Loucy (cell line): ENCODE data around the gene PCDHGB4.
A peak's percentile ranks its signal among the peaks of the same experiment; 100 is the strongest.

Experiments
- H2AFZ ChIP-seq: fragments of 200-600 bp; sonication (generic); 2 replicates; pipeline ENCODE4 v1.6.0; 2016; ENCODE audit warnings: antibody characterized with exemption, mild to moderate bottlenecking, low read length, moderate library complexity
- H3F3A ChIP-seq: fragments of 200-600 bp; 2 replicates; pipeline ENCODE4 v1.6.0; 2016; ENCODE audit warnings: antibody characterized with exemption, low read depth, mild to moderate bottlenecking
- H3K27me3 ChIP-seq: fragments of 200-600 bp; sonication (generic); 2 replicates; pipeline ENCODE4 v1.6.1; 2014; ENCODE audit warnings: low read length, mild to moderate bottlenecking; ENCODE audit not compliant: insufficient read depth, poor library complexity, severe bottlenecking
- H3K36me3 ChIP-seq: fragments of 200-600 bp; sonication (generic); 2 replicates; pipeline ENCODE4 v1.6.1; 2016; ENCODE audit warnings: low read length; ENCODE audit not compliant: insufficient read depth
- H3K4me1 ChIP-seq: fragments of 200-600 bp; sonication (generic); 2 replicates; pipeline ENCODE4 v1.5.1; 2014; ENCODE audit warnings: low read length, mild to moderate bottlenecking; ENCODE audit not compliant: insufficient read depth, poor library complexity, severe bottlenecking
- H3K4me2 ChIP-seq: fragments of 200-600 bp; sonication (generic); 2 replicates; pipeline ENCODE4 v1.6.0; 2014; ENCODE audit warnings: antibody characterized with exemption, low read length, low read depth, mild to moderate bottlenecking; ENCODE audit not compliant: poor library complexity, severe bottlenecking
- H3K4me3 ChIP-seq: fragments of 200-600 bp; sonication (generic); 2 replicates; pipeline ENCODE4 v1.5.1; 2014; ENCODE audit warnings: low read length, mild to moderate bottlenecking, mixed read lengths; ENCODE audit not compliant: poor library complexity, severe bottlenecking
- H3K79me2 ChIP-seq: fragments of 200-600 bp; sonication (generic); 2 replicates; pipeline ENCODE4 v1.6.1; 2014; ENCODE audit warnings: low read length; ENCODE audit not compliant: insufficient read depth
- H3K9ac ChIP-seq: fragments of 200-600 bp; sonication (generic); 2 replicates; pipeline ENCODE4 v1.6.0; 2014; ENCODE audit warnings: mild to moderate bottlenecking, low read depth, low read length, moderate library complexity; ENCODE audit not compliant: poor library complexity, severe bottlenecking
- H3K9me2 ChIP-seq: fragments of 200-600 bp; sonication (generic); replicated peaks from 2 replicates; pipeline ENCODE4 v1.6.1; 2016; ENCODE audit warnings: low read depth, low read length, mixed read lengths
- H3K9me3 ChIP-seq: fragments of 200-600 bp; sonication (generic); 2 replicates; pipeline ENCODE4 v1.6.1; 2014; ENCODE audit warnings: mild to moderate bottlenecking, antibody characterized with exemption, low read length, low read depth; ENCODE audit not compliant: insufficient read depth
- H4K20me1 ChIP-seq: fragments of 200-600 bp; sonication (generic); 2 replicates; pipeline ENCODE4 v1.6.0; 2014; ENCODE audit warnings: antibody characterized with exemption, low read length, mild to moderate bottlenecking; ENCODE audit not compliant: insufficient read depth, poor library complexity, severe bottlenecking
- CTCF ChIP-seq: fragments of 200-600 bp; sonication (generic); conservative IDR thresholded peaks from 2 replicates; pipeline ENCODE4 v1.5.1; 2014; ENCODE audit warnings: mild to moderate bottlenecking, antibody characterized with exemption, low read length
- EZH2phosphoT487 ChIP-seq: fragments of 200-600 bp; IDR thresholded peaks from 2 replicates; pipeline ENCODE4 v1.6.1; 2018; ENCODE audit warnings: antibody characterized with exemption, mild to moderate bottlenecking, moderate library complexity, borderline replicate concordance

The PCDHGB4 gene

GRCh38 chr5:141349917-141350619, 37.4 kb upstream of the PCDHGB4 start, which contains the start of gene PCDHGB1:
PCDHGB1 (plus strand) TSS chr5:141350099; CDS start chr5:141350261, 162 bp downstream.
- Histone ChIP-seq H3K4me2 (no peak within 1 kb of the TSS), H3K9me2 (no peaks in the 10 kb centered on the region), H3K27me3 (no peaks in the 10 kb centered on the region), H3K9me3 (no peaks in the 10 kb centered on the region), H3K4me1 (no peaks in the 10 kb centered on the region), H3F3A (no peaks in the 10 kb centered on the region), H3K79me2 (no peaks in the 10 kb centered on the region), H3K9ac (no peak within 1 kb of the TSS), H3K36me3 (no peaks in the 10 kb centered on the region), H3K4me3 (peak within 1 kb of the TSS; percentile 44), H4K20me1 (no peaks in the 10 kb centered on the region), H2AFZ (peak within 1 kb of the TSS; percentile 59)
- no peak for TF ChIP-seq EZH2phosphoT487
- TF ChIP-seq CTCF = peak; percentile 65

GRCh38 chr5:141351591-141351990, 35.9 kb upstream of the PCDHGB4 start:
- no peak overlapping the region for H3K9ac ChIP-seq
- H3K79me2 ChIP-seq = no peaks in the 10 kb centered on the region
- no peaks in the 10 kb centered on the region for H3K4me1 ChIP-seq
- H2AFZ ChIP-seq = no peak overlapping the region
- no peaks in the 10 kb centered on the region for H3K27me3 ChIP-seq
- no peak overlapping the region for H3K4me2 ChIP-seq
- no peaks in the 10 kb centered on the region for H3K9me3 ChIP-seq
- H3K4me3 ChIP-seq = no peak overlapping the region
- no peaks in the 10 kb centered on the region for H3K36me3 ChIP-seq
- H3K9me2 ChIP-seq = no peaks in the 10 kb centered on the region
- no peaks in the 10 kb centered on the region for H3F3A ChIP-seq
- no peak for TF ChIP-seq CTCF
- no peak for TF ChIP-seq EZH2phosphoT487
- no peaks in the 10 kb centered on the region for H4K20me1 ChIP-seq

- H3K4me2 ChIP-seq = no peak within 1 kb of the TSS
- peak within 1 kb of the TSS; percentile 48; the same call in 1 of the 2 replicates for H2AFZ ChIP-seq
Observed at GRCh38 chr5:141354900-141355469, 32.5 kb upstream of the PCDHGB4 start, which contains the start of gene PCDHGA4. PCDHGA4 (plus strand) TSS chr5:141355021; CDS start chr5:141355108, 87 bp downstream.

More at GRCh38 chr5:141354900-141355469, 32.5 kb upstream of the PCDHGB4 start, which contains the start of gene PCDHGA4:
- Histone ChIP-seq H3K4me1 (no peaks in the 10 kb centered on the region), H3K4me3 (no peak within 1 kb of the TSS), H3K9ac (no peak within 1 kb of the TSS), H3K36me3 (no peaks in the 10 kb centered on the region), H3K27me3 (no peaks in the 10 kb centered on the region), H4K20me1 (no peaks in the 10 kb centered on the region), H3K79me2 (no peaks in the 10 kb centered on the region), H3K9me2 (no peaks in the 10 kb centered on the region), H3F3A (no peaks in the 10 kb centered on the region), H3K9me3 (no peaks in the 10 kb centered on the region)
- no peak for TF ChIP-seq EZH2phosphoT487
- peak; percentile 80 for TF ChIP-seq CTCF
